OCI-LY7 (cell line): ENCODE data around the gene MTMR2. TPM values are rescaled to one million over a fixed set of nuclear protein-coding genes. Genes with fewer than 3 reads are reported as not detected.

Experiments
- BruUV-seq: library from RNA; stranded (reverse); fragments of 400-500 nt; replicated peaks from 2 replicates; lab custom pipeline; 2021; lab: Mats Ljungman, UMichigan
- CTCF ChIA-PET: fragments of 300-600 bp; sonication (Branson Sonifier 250); formaldehyde crosslinking; loops from one replicate; lab custom pipeline; 2022; ENCODE audit warnings: antibody characterized with exemption; ENCODE audit not compliant: unreplicated experiment; lab: Charles Lee
- POLR2A ChIA-PET: fragments of 300-600 bp; sonication (Branson Sonifier 250); formaldehyde crosslinking; loops from one replicate; lab custom pipeline; 2022; ENCODE audit warnings: antibody characterized with exemption; lab: Charles Lee
- DNase-seq: peaks from one replicate; pipeline ENCODE4 v3.0.0-alpha.2; 2015; ENCODE audit warnings: low spot score
- H2AFZ ChIP-seq: fragments of 200-600 bp; sonication (generic), shearing (Covaris generic); 2 replicates; pipeline ENCODE4 v1.6.1; 2014; ENCODE audit warnings: mild to moderate bottlenecking, antibody characterized with exemption, low read length, moderate library complexity
- H3K27ac ChIP-seq: fragments of 200-600 bp; sonication (generic); 2 replicates; pipeline ENCODE4 v1.5.1; 2014; ENCODE audit warnings: mixed run types, low read depth, mild to moderate bottlenecking, moderate library complexity, low read length, inconsistent platforms; ENCODE audit not compliant: poor library complexity, severe bottlenecking
- H3K36me3 ChIP-seq: fragments of 200-600 bp; sonication (generic); 2 replicates; pipeline ENCODE4 v1.6.1; 2014; ENCODE audit warnings: mild to moderate bottlenecking, antibody characterized with exemption, low read length, moderate library complexity, mixed read lengths; ENCODE audit not compliant: insufficient read depth
- H3K4me1 ChIP-seq: fragments of 200-600 bp; sonication (generic); 2 replicates; pipeline ENCODE4 v1.5.1; 2014; ENCODE audit warnings: mild to moderate bottlenecking, low read length; ENCODE audit not compliant: insufficient read depth, poor library complexity, severe bottlenecking
- H3K4me2 ChIP-seq: fragments of 200-600 bp; sonication (generic); 2 replicates; pipeline ENCODE4 v1.6.1; 2014; ENCODE audit warnings: mild to moderate bottlenecking, low read length
- H3K4me3 ChIP-seq: fragments of 200-600 bp; sonication (generic); 2 replicates; pipeline ENCODE4 v1.5.1; 2014; ENCODE audit warnings: mild to moderate bottlenecking, low read depth, low read length; ENCODE audit not compliant: poor library complexity, severe bottlenecking
- H3K79me2 ChIP-seq: fragments of 200-600 bp; sonication (generic); 2 replicates; pipeline ENCODE4 v1.6.1; 2016; ENCODE audit warnings: low read depth, mild to moderate bottlenecking, low read length, moderate library complexity, mixed read lengths; ENCODE audit not compliant: insufficient read depth
- H3K9me2 ChIP-seq: fragments of 200-600 bp; sonication (generic); 2 replicates; pipeline ENCODE4 v1.6.1; 2016; ENCODE audit warnings: mild to moderate bottlenecking, low read length, mixed read lengths; ENCODE audit not compliant: insufficient read depth
- H3K9me3 ChIP-seq: fragments of 200-600 bp; sonication (generic); 2 replicates; pipeline ENCODE4 v1.6.1; 2014; ENCODE audit warnings: mild to moderate bottlenecking, mixed run types, low read length, mixed read lengths
- H4K20me1 ChIP-seq: fragments of 200-600 bp; sonication (generic); 2 replicates; pipeline ENCODE4 v1.6.1; 2014; ENCODE audit warnings: mild to moderate bottlenecking, antibody characterized with exemption, low read length, moderate library complexity, mixed read lengths; ENCODE audit not compliant: insufficient read depth
- EZH2phosphoT487 ChIP-seq: fragments of 200-600 bp; sonication (generic); IDR thresholded peaks from 2 replicates; pipeline ENCODE4 v1.6.1; 2018; ENCODE audit warnings: low read depth, borderline replicate concordance, mild to moderate bottlenecking, mixed run types, antibody characterized with exemption, low read length, moderate library complexity, mixed read lengths
- intact Hi-C: fragments of 100-400 bp; cut with micrococcal nuclease; formaldehyde crosslinking; loops from one replicate; pipeline ENCODE4 v1.10.0; 2022; ENCODE audit not compliant: unreplicated experiment
- total RNA-seq, 2 experiments: library from RNA; depleted of rRNA in 1 of 2; stranded (reverse); fragments of >200 nt in 1 of 2; shearing (Covaris generic) in 1 of 2; gene quantifications; 2 replicates each; pipeline ENCODE4 v1.2.3, GENCODE V29; 2014 to 2022
- TF ChIP-seq, protein P1 (sequence below): fragments of 200-600 bp; sonication (generic); conservative IDR thresholded peaks from 2 replicates; pipeline ENCODE4 v1.5.1; 2014; ENCODE audit warnings: mild to moderate bottlenecking, antibody characterized with exemption, low read length, moderate library complexity, mixed read lengths

The MTMR2 gene
- total RNA-seq, 2 experiments from 2014 or later = 0.79 to 13.0 TPM

GRCh38 chr11:95845167-95845566, 78.7 kb downstream of the MTMR2 start:
- POLR2A ChIA-PET = interaction anchor here (0.7 kb wide), 2 partner anchors 55 to 184 kb away, joined by 4 read pairs; no protein-coding TSS in a partner anchor
- H3K79me2 ChIP-seq = no peaks in the 10 kb centered on the region
- H3K9me3 ChIP-seq = no peaks in the 10 kb centered on the region
- no peak overlapping the region for H2AFZ ChIP-seq
- peaks cover 4% of the 10 kb centered on the region; the same call in 1 of the 2 replicates for H3K36me3 ChIP-seq
- H4K20me1 ChIP-seq = no peaks in the 10 kb centered on the region
- no peak overlapping the region for H3K4me2 ChIP-seq
- H3K4me3 ChIP-seq = no peak overlapping the region
- DNase-seq = no peak
- TF ChIP-seq EZH2phosphoT487 = no peak
- TF ChIP-seq, protein P1, sequence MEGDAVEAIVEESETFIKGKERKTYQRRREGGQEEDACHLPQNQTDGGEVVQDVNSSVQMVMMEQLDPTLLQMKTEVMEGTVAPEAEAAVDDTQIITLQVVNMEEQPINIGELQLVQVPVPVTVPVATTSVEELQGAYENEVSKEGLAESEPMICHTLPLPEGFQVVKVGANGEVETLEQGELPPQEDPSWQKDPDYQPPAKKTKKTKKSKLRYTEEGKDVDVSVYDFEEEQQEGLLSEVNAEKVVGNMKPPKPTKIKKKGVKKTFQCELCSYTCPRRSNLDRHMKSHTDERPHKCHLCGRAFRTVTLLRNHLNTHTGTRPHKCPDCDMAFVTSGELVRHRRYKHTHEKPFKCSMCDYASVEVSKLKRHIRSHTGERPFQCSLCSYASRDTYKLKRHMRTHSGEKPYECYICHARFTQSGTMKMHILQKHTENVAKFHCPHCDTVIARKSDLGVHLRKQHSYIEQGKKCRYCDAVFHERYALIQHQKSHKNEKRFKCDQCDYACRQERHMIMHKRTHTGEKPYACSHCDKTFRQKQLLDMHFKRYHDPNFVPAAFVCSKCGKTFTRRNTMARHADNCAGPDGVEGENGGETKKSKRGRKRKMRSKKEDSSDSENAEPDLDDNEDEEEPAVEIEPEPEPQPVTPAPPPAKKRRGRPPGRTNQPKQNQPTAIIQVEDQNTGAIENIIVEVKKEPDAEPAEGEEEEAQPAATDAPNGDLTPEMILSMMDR = no peak
- no peaks in the 10 kb centered on the region for H3K9me2 ChIP-seq
- H3K4me1 ChIP-seq = no peaks in the 10 kb centered on the region
- no peak overlapping the region for H3K27ac ChIP-seq
- no TSS peak for BruUV-seq
- intact Hi-C loops = loop anchor here (5.0 to 10.0 kb wide), 2 partner anchors 550 to 582 kb away; partner anchors contain the start of gene JRKL
- CTCF ChIA-PET = no interaction called here

DNA sequence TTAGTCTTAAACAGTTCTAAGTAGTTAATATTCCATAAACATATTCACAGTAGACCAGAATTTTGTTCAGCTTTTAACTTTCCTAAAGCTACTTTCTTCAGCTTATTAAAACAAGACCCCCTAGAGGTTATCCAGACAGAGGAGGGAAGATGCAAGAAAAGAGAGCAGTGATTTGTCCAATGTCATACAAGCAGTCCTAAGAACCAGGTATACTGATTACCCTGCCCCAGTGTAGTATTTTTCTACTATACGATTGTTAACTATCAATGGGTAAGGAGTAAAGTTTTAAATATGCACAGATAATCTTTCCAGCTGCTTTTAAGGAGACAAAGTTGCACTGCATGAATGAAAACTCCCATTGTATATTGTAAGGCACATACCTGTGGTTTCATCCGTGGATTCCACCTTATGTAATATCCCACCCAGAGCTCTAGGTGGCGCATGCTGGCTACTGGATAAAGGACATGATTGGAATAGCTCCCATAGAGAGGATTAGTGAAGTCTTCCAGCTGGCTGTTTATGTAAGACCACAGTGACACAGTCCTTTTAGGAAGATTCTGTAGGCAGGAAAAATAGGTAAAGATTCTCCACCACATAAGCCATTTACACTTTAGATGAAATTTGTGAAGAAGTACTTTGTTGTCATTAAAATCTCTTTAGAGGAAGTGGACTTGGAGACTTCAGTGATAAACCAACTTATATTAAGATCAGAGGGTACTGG, 88.0 kb downstream of the MTMR2 start:
- ChIA-PET POLR2A (interaction anchor here (0.6 to 1.0 kb wide), 3 partner anchors 66 to 508 kb away, joined by 4 read pairs; no protein-coding TSS in a partner anchor), CTCF (no interaction called here)
- no peak overlapping the region for H2AFZ ChIP-seq
- no peaks in the 10 kb centered on the region for H3K9me3 ChIP-seq
- no peaks in the 10 kb centered on the region for H3K4me1 ChIP-seq
- H3K4me3 ChIP-seq = no peak overlapping the region
- H3K79me2 ChIP-seq = no peaks in the 10 kb centered on the region
- peak; percentile 51 for DNase-seq
- H3K27ac ChIP-seq = no peak overlapping the region
- no peak for TF ChIP-seq EZH2phosphoT487
- TF ChIP-seq, protein P1 = peak; percentile 88
- no peak overlapping the region for H3K4me2 ChIP-seq
- intact Hi-C loops = loop anchor here (1.0 kb wide), 1 partner anchor 507 kb away; the partner anchor contains the start of gene MAML2
- no peaks in the 10 kb centered on the region for H4K20me1 ChIP-seq
- H3K9me2 ChIP-seq = no peaks in the 10 kb centered on the region
- peaks cover 75% of the 10 kb centered on the region for H3K36me3 ChIP-seq
- no TSS peak for BruUV-seq

DNA sequence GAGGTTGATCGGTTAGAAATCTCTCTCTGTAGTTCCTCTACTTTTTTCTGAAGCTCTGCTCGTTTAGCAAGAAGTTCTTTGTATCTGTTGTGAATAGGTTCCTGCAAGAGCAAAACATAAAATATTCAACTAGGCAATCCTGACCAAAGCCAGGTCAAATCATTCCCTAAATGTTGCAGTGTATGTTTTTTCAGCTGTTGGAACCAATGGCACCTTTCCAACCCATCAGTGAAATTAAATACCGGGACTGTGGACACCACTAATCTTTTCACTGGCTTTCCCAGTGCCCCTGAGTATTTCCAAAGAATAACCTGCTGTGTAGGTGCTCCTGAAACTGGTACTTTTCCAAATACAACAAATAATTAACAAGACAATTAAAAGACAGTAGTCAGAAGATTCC, 88.6 kb downstream of the MTMR2 start:
- H3K36me3 ChIP-seq = peaks cover 75% of the 10 kb centered on the region
- no peak overlapping the region for H2AFZ ChIP-seq
- no peaks in the 10 kb centered on the region for H3K9me2 ChIP-seq
- CTCF ChIA-PET = no interaction called here
- H4K20me1 ChIP-seq = no peaks in the 10 kb centered on the region
- BruUV-seq = no TSS peak
- DNase-seq = no peak
- intact Hi-C loops = no loop called here
- no peak overlapping the region for H3K27ac ChIP-seq
- no peaks in the 10 kb centered on the region for H3K79me2 ChIP-seq
- H3K4me3 ChIP-seq = no peak overlapping the region
- POLR2A ChIA-PET = interaction anchor here (0.6 kb wide), 2 partner anchors 451 to 508 kb away, joined by 4 read pairs; no protein-coding TSS in a partner anchor
- TF ChIP-seq, protein P1 = no peak
- no peak for TF ChIP-seq EZH2phosphoT487
- H3K4me2 ChIP-seq = no peak overlapping the region
- no peaks in the 10 kb centered on the region for H3K9me3 ChIP-seq
- H3K4me1 ChIP-seq = no peaks in the 10 kb centered on the region
